K562 (cell line): ENCODE data around the gene MBD4. TPM values are rescaled to one million over a fixed set of nuclear protein-coding genes. Genes with fewer than 3 reads are reported as not detected.

Experiments used
- AFF1 ChIP-seq, 2 experiments: fragments of 450-650 bp; IDR thresholded peaks; 2 replicates each; pipeline ENCODE4 v1.6.1; 2018; ENCODE audit warnings: mild to moderate bottlenecking in 2 of 2, low read depth in 1 of 2; ENCODE audit not compliant: partially characterized antibody in 2 of 2
- CBFB ChIP-seq: sonication (generic); formaldehyde crosslinking; IDR thresholded peaks from 2 replicates; pipeline ENCODE4 v1.4.0; 2020; ENCODE audit warnings: mild to moderate bottlenecking, missing genetic modification reagents
- CBX5 ChIP-seq: IDR thresholded peaks from 2 replicates; pipeline ENCODE4 v1.6.1; 2014; ENCODE audit warnings: low read depth, borderline replicate concordance
- COPS2 ChIP-seq: fragments of 450-650 bp; conservative IDR thresholded peaks from 2 replicates; pipeline ENCODE4 v1.6.1; 2016; ENCODE audit warnings: mild to moderate bottlenecking, moderate library complexity
- ELK3 ChIP-seq: fragments of 450-650 bp; formaldehyde crosslinking; IDR thresholded peaks from 2 replicates; pipeline ENCODE4 v1.4.0; 2020; ENCODE audit warnings: mild to moderate bottlenecking
- FOXK2 ChIP-seq, 2 experiments: fragments of 450-650 bp; IDR thresholded peaks in 1 of 2; conservative IDR thresholded peaks in 1 of 2; 2 replicates each; pipeline ENCODE4 v1.6.1; 2016; ENCODE audit warnings: low read depth in 2 of 2, mild to moderate bottlenecking in 1 of 2
- MTA3 ChIP-seq: fragments of 450-650 bp; formaldehyde crosslinking; IDR thresholded peaks from 2 replicates; pipeline ENCODE4 v1.6.1; 2017; ENCODE audit warnings: mild to moderate bottlenecking, borderline replicate concordance
- TAL1 ChIP-seq: fragments of 450-650 bp; IDR thresholded peaks from 2 replicates; pipeline ENCODE4 v1.6.1; 2016; ENCODE audit warnings: mild to moderate bottlenecking
- TRIM24 ChIP-seq, 2 experiments: fragments of 450-650 bp; IDR thresholded peaks; 2 replicates each; pipeline ENCODE4 v1.6.1; 2016
- ZNF699 ChIP-seq: fragments of 250-450 bp; sonication (Bioruptor Pico); IDR thresholded peaks from 2 replicates; pipeline ENCODE4 v1.8.0; 2021; ENCODE audit warnings: mild to moderate bottlenecking, moderate library complexity; ENCODE audit not compliant: insufficient replicate concordance
- ZNF830 ChIP-seq: fragments of 250-450 bp; sonication (Bioruptor Pico); IDR thresholded peaks from 2 replicates; pipeline ENCODE4 v1.5.0; 2021; ENCODE audit warnings: mild to moderate bottlenecking
- polyA plus RNA-seq, 8 experiments: library from polyadenylated mRNA; depleted of rRNA in 4 of 8; stranded (reverse) in 5 of 8; unstranded in 3 of 8; fragments of >200 nt; fragmentation: Nextera tagmentation in 2 of 8; fragmentation: Illumina TruSeq in 1 of 8; extraction: Ambion mirVana in 2 of 8; extraction: Trizol in 1 of 8; gene quantifications; 2 replicates each; pipeline versions ENCODE4 v1.2.1 to v1.2.3, GENCODE V29; 2011 to 2014; ENCODE audit warnings: inconsistent platforms in 1 of 8, missing spikeins in 1 of 8
- total RNA-seq, 7 experiments: library from RNA; depleted of rRNA in 6 of 7; stranded (reverse); fragments of >200 nt in 6 of 7; fragmentation: Illumina TruSeq in 2 of 7; extraction: Trizol in 2 of 7; gene quantifications; 2 replicates each; pipeline versions ENCODE4 v1.2.1 to v1.2.3, GENCODE V29; 2011 to 2021; ENCODE audit warnings: low replicate concordance in 1 of 7

The MBD4 gene
- total and polyA plus RNA-seq, 9 of the 15 experiments (the other 6 are each of a cell fraction or from before 2014, with no cell fraction given): 13.3 to 63.9 (median 39.0) TPM

DNA sequence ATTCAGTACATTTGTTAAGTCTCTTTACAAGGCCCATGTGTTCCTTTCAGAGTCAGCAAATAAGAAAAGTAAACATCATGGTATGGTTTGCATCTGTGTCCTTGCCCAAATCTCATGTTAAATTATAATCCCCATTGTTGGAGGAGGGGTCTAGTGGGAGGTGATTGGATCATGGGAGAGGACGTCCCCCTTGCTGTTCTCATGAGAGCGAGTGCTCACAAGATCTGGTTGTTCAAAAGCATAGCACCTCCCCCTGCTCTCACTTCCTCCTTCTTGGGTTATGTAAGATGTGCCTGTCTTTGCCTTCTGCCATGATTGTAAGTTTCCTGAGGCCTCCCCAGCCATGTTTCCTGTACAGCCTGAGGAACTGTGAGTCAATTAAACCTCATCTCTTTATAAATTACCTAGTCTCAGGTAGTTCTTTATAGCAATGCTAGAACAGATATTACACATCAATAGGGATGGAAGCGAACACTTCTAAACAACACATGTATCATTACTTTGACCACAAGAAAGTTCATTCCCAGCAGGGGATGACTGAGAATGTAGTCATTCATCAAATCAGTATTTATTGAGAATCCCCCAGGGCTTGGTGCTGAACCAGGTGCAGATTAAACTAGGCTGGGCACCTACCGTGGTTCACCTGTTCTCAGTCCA is 15.4 kb downstream of the MBD4 start (continued):
- no peak for TF ChIP-seq AFF1 (IDR thresholded peaks at IDR 0.05; ENCODE audit: low read depth in 1 of 2, partially characterized antibody in 2 of 2)
- peak in 1 of 2 experiments; percentile 39; a peak in 1 of 4 replicates for TF ChIP-seq FOXK2 (conservative IDR thresholded peaks at IDR 0.05 in 1 of 2, IDR thresholded peaks at IDR 0.05 in 1 of 2; ENCODE audit: low read depth in 2 of 2)
- TF ChIP-seq TRIM24 (IDR thresholded peaks at IDR 0.05): peak in 1 of 2 experiments; percentile 13; a peak in 1 of 4 replicates
- TF ChIP-seq ZNF830: no peak
- TF ChIP-seq ZNF699 (CRISPR knock-in tag): no peak
- TF ChIP-seq CBX5: no peak
- TF ChIP-seq MTA3: no peak
- TF ChIP-seq CBFB (CRISPR knock-in tag): no peak
- no peak for TF ChIP-seq TAL1
- no peak for TF ChIP-seq COPS2
- TF ChIP-seq ELK3 (CRISPR knock-in tag): no peak
